ENCODE results near the gene COL15A1. TPM values are rescaled to one million over a fixed set of nuclear protein-coding genes. Genes with fewer than 3 reads are reported as not detected.

Gene COL15A1
- total and polyA plus RNA-seq, 2 of the 13 experiments (the other 11 are each of a cell fraction or from before 2014, with no cell fraction given) = not detected

DNA sequence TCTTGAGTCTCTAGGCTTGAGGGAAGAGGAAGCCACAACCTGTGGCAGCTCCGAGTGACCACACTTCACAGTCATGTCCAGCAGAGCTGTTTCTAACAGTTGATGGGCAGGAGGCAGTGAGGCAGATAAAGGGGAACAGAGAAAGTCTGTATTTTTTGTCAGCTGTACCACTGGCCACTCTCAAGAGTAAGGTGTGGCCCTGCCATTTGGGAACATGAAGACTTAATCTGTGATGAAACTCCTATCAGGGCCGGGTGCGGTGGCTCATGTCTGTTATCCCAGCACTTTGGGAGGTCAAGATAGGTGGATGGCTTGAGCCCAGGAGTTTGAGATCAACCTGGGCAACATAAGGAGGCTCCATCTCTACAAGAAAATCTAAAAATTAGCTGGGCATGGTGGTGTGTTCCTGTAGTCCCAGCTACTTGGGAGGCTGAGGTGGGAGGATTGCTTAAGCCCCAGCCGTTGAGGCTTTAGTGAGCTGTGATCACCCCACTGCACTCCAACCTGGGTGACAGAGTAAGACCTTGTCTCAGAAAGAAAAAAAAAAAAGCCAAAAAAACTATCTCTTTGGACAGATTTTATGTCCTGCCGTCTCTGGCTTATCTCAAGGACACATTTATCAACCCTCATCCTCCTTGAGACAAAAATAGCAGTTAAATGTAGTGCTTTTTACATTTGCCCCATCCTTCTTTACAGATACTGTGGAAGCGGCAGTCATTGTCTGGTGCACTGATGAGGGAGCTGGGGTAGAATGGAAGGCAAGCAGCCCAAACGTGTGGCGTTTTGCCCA is 11.9 kb upstream of the COL15A1 start:
- H2AFZ ChIP-seq (ENCODE audit: low read length) = no peak overlapping the region
- 53% methylated on average over 6 of the region's 8 CpGs for WGBS (ENCODE audit: low lambda C conversion rate)
- in situ Hi-C loops (cut with HindIII; ENCODE audit: extremely low pct_ligation_motif_present, low pct_unique_long_range_greater_than_20kb) = no loop called here

More for the DNA sequence above, 11.9 kb upstream of the COL15A1 start:
- DNase-seq (ENCODE audit: low spot score) (no peak), ATAC-seq (no peak), FAIRE-seq (no peak)
- no peaks in the 10 kb centered on the region for H4K20me1 ChIP-seq (ENCODE audit: insufficient read depth, low read length)
- intact Hi-C loops (cut with micrococcal nuclease; ENCODE audit: unreplicated experiment) = no loop called here
- TF ChIP-seq BORCS8-MEF2B (CRISPR knock-in tag; IDR thresholded peaks at IDR 0.05) = no peak
- TF ChIP-seq TFDP1 (CRISPR knock-in tag; IDR thresholded peaks at IDR 0.05; ENCODE audit: borderline replicate concordance) = no peak
- TF ChIP-seq ZNF850 (CRISPR knock-in tag; conservative IDR thresholded peaks at IDR 0.05) = no peak
- TF ChIP-seq KLF12 (CRISPR knock-in tag; IDR thresholded peaks at IDR 0.05; ENCODE audit: borderline replicate concordance) = no peak
- TF ChIP-seq GLMP (CRISPR knock-in tag; IDR thresholded peaks at IDR 0.05; ENCODE audit: borderline replicate concordance) = no peak
- no peak for TF ChIP-seq IRX3 (CRISPR knock-in tag; IDR thresholded peaks at IDR 0.05; ENCODE audit: borderline replicate concordance, low read depth)
- TF ChIP-seq POGK (CRISPR knock-in tag; conservative IDR thresholded peaks at IDR 0.05) = no peak
- no peak overlapping the region for H3K4me2 ChIP-seq (ENCODE audit: low read depth, low read length)
- H3K79me2 ChIP-seq (ENCODE audit: insufficient read depth, low read length) = no peaks in the 10 kb centered on the region
- POLR2A ChIA-PET = no interaction called here
- no peak overlapping the region for H3K27ac ChIP-seq (ENCODE audit: extremely low read length, insufficient read depth, low read length)
- H3K4me3 ChIP-seq (replicated peaks in 1 of 3; ENCODE audit: insufficient read depth in 1 of 3, low read depth in 2 of 3, low read length in 3 of 3) = no peak overlapping the region
- H3K9me3 ChIP-seq (ENCODE audit: low read length) = no peaks in the 10 kb centered on the region
- CTCF ChIA-PET (ENCODE audit: low intra/inter-chr PET ratio, low total read pairs) = no interaction called here
- H3K27me3 ChIP-seq (ENCODE audit: control insufficient read depth in 1 of 2, insufficient read depth in 2 of 2, low read length in 2 of 2) = peaks cover 0 to 13% of the 10 kb centered on the region in 2 experiments; a peak in 2 of 5 replicates
- no peaks in the 10 kb centered on the region for H3K4me1 ChIP-seq (ENCODE audit: insufficient read depth, low read length)
- H3K36me3 ChIP-seq (replicated peaks in 1 of 2; ENCODE audit: control insufficient read depth in 1 of 2, insufficient read depth in 2 of 2, low read length in 2 of 2) = no peaks in the 10 kb centered on the region
- no peak overlapping the region for H3K9ac ChIP-seq (ENCODE audit: insufficient read depth, low read depth, low read length)
- BruUV-seq (replicated peaks) = no TSS peak
